H1 (cell line): ENCODE measurements around the gene PDE4B. TPM values are rescaled to one million over a fixed set of nuclear protein-coding genes. Genes with fewer than 3 reads are reported as not detected.

Experiments used
- CTCF ChIA-PET: fragments of 300-600 bp; sonication (Branson Sonifier 250); formaldehyde crosslinking; loops from one replicate; lab custom pipeline; 2021; ENCODE audit not compliant: partially characterized antibody; lab: Charles Lee
- POLR2A ChIA-PET: fragments of 300-600 bp; sonication (Branson Sonifier 250); formaldehyde crosslinking; loops from one replicate; lab custom pipeline; 2021; ENCODE audit warnings: inconsistent platforms; ENCODE audit not compliant: partially characterized antibody; lab: Charles Lee
- DNase-seq, 2 experiments: peaks; one replicate each; pipeline versions ENCODE4 v3.0.0 to v3.0.0-alpha.2; 2010 to 2022; ENCODE audit warnings: low spot score in 2 of 2, low read depth in 1 of 2, mixed read lengths in 1 of 2
- FAIRE-seq: peaks from 2 replicates; lab custom pipeline; 2011; peaks lifted over from hg19 to GRCh38; lab: Jason Lieb, UNC
- H2AFZ ChIP-seq: 2 replicates; pipeline ENCODE4 v1.8.1; 2012; ENCODE audit warnings: low read length, inconsistent platforms
- H2AK5ac ChIP-seq: 2 replicates; pipeline ENCODE4 v1.6.1; 2013; ENCODE audit warnings: low read depth, low read length
- H2BK120ac ChIP-seq: replicated peaks from 2 replicates; pipeline ENCODE3; 2013; ENCODE audit warnings: low read depth, low read length, inconsistent platforms
- H2BK12ac ChIP-seq: 2 replicates; pipeline ENCODE4 v1.6.1; 2013; ENCODE audit warnings: low read depth, low read length
- H2BK15ac ChIP-seq: 2 replicates; pipeline ENCODE4 v1.6.1; 2013; ENCODE audit warnings: low read length
- H2BK20ac ChIP-seq: 2 replicates; pipeline ENCODE4 v1.6.1; 2013; ENCODE audit warnings: low read length
- H2BK5ac ChIP-seq: 2 replicates; pipeline ENCODE4 v1.6.1; 2013; ENCODE audit warnings: low read depth, low read length
- H3K14ac ChIP-seq: 2 replicates; pipeline ENCODE4 v1.6.1; 2013; ENCODE audit warnings: inconsistent platforms; ENCODE audit not compliant: insufficient read length
- H3K18ac ChIP-seq: 2 replicates; pipeline ENCODE4 v1.6.1; 2013; ENCODE audit warnings: low read length; ENCODE audit errors: extremely low read depth
- H3K23ac ChIP-seq: 2 replicates; pipeline ENCODE4 v1.6.1; 2013; ENCODE audit warnings: inconsistent platforms; ENCODE audit not compliant: insufficient read length
- H3K23me2 ChIP-seq: 2 replicates; pipeline ENCODE4 v1.6.1; 2013; ENCODE audit warnings: low read depth, low read length
- H3K27ac ChIP-seq: 2 replicates; pipeline ENCODE4 v1.6.1; 2011; ENCODE audit warnings: low read depth, low read length, inconsistent platforms
- H3K27me3 ChIP-seq, 4 experiments: replicated peaks in 1 of 4; 1 replicate in 1 of 4; 2 replicates in 3 of 4; pipeline versions ENCODE4 v1.6.1 to v1.8.1; 2011 to 2013; ENCODE audit warnings: low read length in 3 of 4, mild to moderate bottlenecking in 3 of 4, inconsistent platforms in 2 of 4, mixed read lengths in 2 of 4, moderate library complexity in 1 of 4; ENCODE audit not compliant: control insufficient read depth in 3 of 4, insufficient read depth in 3 of 4; ENCODE audit errors: extremely low read depth in 1 of 4
- H3K36me3 ChIP-seq, 4 experiments: 2 replicates each; pipeline versions ENCODE4 v1.6.1 to v1.8.1; 2011 to 2013; ENCODE audit warnings: mild to moderate bottlenecking in 4 of 4, low read length in 3 of 4, moderate library complexity in 2 of 4, control low read depth in 1 of 4, inconsistent platforms in 1 of 4; ENCODE audit not compliant: insufficient read depth in 4 of 4, control insufficient read depth in 2 of 4
- H3K4ac ChIP-seq: replicated peaks from 2 replicates; pipeline ENCODE3; 2013; ENCODE audit warnings: low read length, low read depth, mixed read lengths, inconsistent platforms; ENCODE audit not compliant: insufficient read length
- H3K4me1 ChIP-seq, 4 experiments: replicated peaks in 1 of 4; 1 replicate in 1 of 4; 2 replicates in 3 of 4; pipeline versions ENCODE4 v1.6.1 to v1.8.1; 2011 to 2013; ENCODE audit warnings: low read length in 3 of 4, inconsistent platforms in 2 of 4, mixed read lengths in 1 of 4; ENCODE audit not compliant: insufficient read depth in 4 of 4, control insufficient read depth in 3 of 4
- H3K4me2 ChIP-seq, 2 experiments: 2 replicates each; pipeline versions ENCODE4 v1.6.1 to v1.8.1; 2011 to 2013; ENCODE audit warnings: low read depth in 2 of 2, low read length in 2 of 2, control low read depth in 1 of 2, inconsistent platforms in 1 of 2, mild to moderate bottlenecking in 1 of 2; ENCODE audit not compliant: insufficient read depth in 1 of 2
- H3K4me3 ChIP-seq, 4 experiments: fragments of 200-600, 300-600 bp in 1 of 4; sonication (generic), shearing (Covaris generic), sonication (Bioruptor Twin) in 1 of 4; 2 replicates each; pipeline versions ENCODE4 v1.5.1 to v1.8.1; 2011 to 2016; ENCODE audit warnings: low read length in 4 of 4, low read depth in 3 of 4, control low read depth in 2 of 4, inconsistent platforms in 2 of 4, mild to moderate bottlenecking in 2 of 4, mixed read lengths in 1 of 4, moderate library complexity in 1 of 4; ENCODE audit not compliant: insufficient read depth in 2 of 4; ENCODE audit errors: extremely low read depth in 1 of 4
- H3K56ac ChIP-seq: replicated peaks from 2 replicates; pipeline ENCODE3; 2013; ENCODE audit warnings: low read depth, mild to moderate bottlenecking, mixed read lengths, low read length, inconsistent platforms; ENCODE audit not compliant: insufficient read length
- H3K79me1 ChIP-seq: 2 replicates; pipeline ENCODE4 v1.6.1; 2013; ENCODE audit warnings: low read depth, low read length, control low read depth
- H3K79me2 ChIP-seq, 2 experiments: 2 replicates each; pipeline versions ENCODE4 v1.6.1 to v1.8.1; 2012 to 2013; ENCODE audit warnings: low read length in 2 of 2, mild to moderate bottlenecking in 2 of 2, inconsistent platforms in 1 of 2; ENCODE audit not compliant: insufficient read depth in 2 of 2, control insufficient read depth in 1 of 2
- H3K9ac ChIP-seq, 4 experiments: replicated peaks in 1 of 4; 1 replicate in 1 of 4; 2 replicates in 3 of 4; pipeline versions ENCODE4 v1.6.1 to v1.8.1; 2011 to 2013; ENCODE audit warnings: low read depth in 3 of 4, low read length in 3 of 4, control low read depth in 2 of 4, mild to moderate bottlenecking in 2 of 4, moderate library complexity in 2 of 4, inconsistent platforms in 1 of 4; ENCODE audit errors: extremely low read depth in 1 of 4
- H3K9me3 ChIP-seq, 2 experiments: 2 replicates each; pipeline versions ENCODE4 v1.6.1 to v1.8.1; 2012 to 2013; ENCODE audit warnings: mild to moderate bottlenecking in 2 of 2, moderate library complexity in 2 of 2, control low read depth in 1 of 2, inconsistent platforms in 1 of 2, low read depth in 1 of 2, low read length in 1 of 2, mixed read lengths in 1 of 2; ENCODE audit not compliant: insufficient read depth in 2 of 2
- H4K20me1 ChIP-seq, 2 experiments: replicated peaks in 1 of 2; 2 replicates each; pipeline versions ENCODE3 to v1.8.1; 2011 to 2013; ENCODE audit warnings: inconsistent platforms in 2 of 2, low read length in 2 of 2, mild to moderate bottlenecking in 1 of 2; ENCODE audit not compliant: insufficient read depth in 2 of 2, control insufficient read depth in 1 of 2
- H4K5ac ChIP-seq: 2 replicates; pipeline ENCODE4 v1.6.1; 2013; ENCODE audit warnings: low read length, low read depth, mixed read lengths, inconsistent platforms; ENCODE audit not compliant: insufficient read length
- H4K8ac ChIP-seq: 2 replicates; pipeline ENCODE4 v1.8.0; 2013; ENCODE audit warnings: mild to moderate bottlenecking, moderate library complexity, low read length, inconsistent platforms; ENCODE audit not compliant: insufficient read depth; ENCODE audit errors: extremely low read depth
- H4K91ac ChIP-seq: replicated peaks from 2 replicates; pipeline ENCODE3; 2013; ENCODE audit warnings: low read length, mixed read lengths, inconsistent platforms; ENCODE audit not compliant: insufficient read length
- FOSL1 ChIP-seq: IDR thresholded peaks from 2 replicates; pipeline ENCODE4 v1.6.1; 2011; ENCODE audit warnings: mild to moderate bottlenecking, low read depth, low read length, moderate library complexity; ENCODE audit not compliant: insufficient read depth
- JUN ChIP-seq: IDR thresholded peaks from 2 replicates; pipeline ENCODE4 v1.6.1; 2011; ENCODE audit warnings: low read depth, mild to moderate bottlenecking, improper control_type of control experiment, low read length
- WGBS, 2 experiments: shearing (Covaris generic) in 1 of 2; methylation state at CpG; one replicate each; pipeline versions ENCODE4 v1.1.6 to v1.1.7; 2013 to 2015; ENCODE audit warnings: low lambda C conversion rate in 2 of 2, mixed read lengths in 2 of 2, inconsistent platforms in 1 of 2, low coverage in 1 of 2, missing lambda C conversion rate in 1 of 2; ENCODE audit not compliant: insufficient replicate concordance in 2 of 2, insufficient coverage in 1 of 2, insufficient read length in 1 of 2; ENCODE audit errors: extremely low coverage in 1 of 2, missing lambda C conversion rate in 1 of 2; 5-methylcytosine and 5-hydroxymethylcytosine counted together
- polyA plus RNA-seq, 7 experiments: library from polyadenylated mRNA; depleted of rRNA in 3 of 7; stranded (reverse) in 5 of 7; unstranded in 2 of 7; fragments of >200 nt in 5 of 7; fragments of 200-250 nt in 2 of 7; gene quantifications; 1 replicate in 5 of 7; 2 replicates in 1 of 7; 4 replicates in 1 of 7; pipeline versions ENCODE4 v1.2.1 to v1.2.3, GENCODE V29; 2011 to 2013; ENCODE audit warnings: missing spikeins in 2 of 7, mixed read lengths in 2 of 7
- total RNA-seq: library from RNA; stranded (reverse); fragmentation: NEBNext Ultra II Directional; extraction: Animal tissue kit (Norgen Biotek cat#: 25700); gene quantifications from 2 replicates; pipeline ENCODE4 v1.2.1, GENCODE V29; 2021

The PDE4B gene
- total and polyA plus RNA-seq, 2 of the 8 experiments (the other 6 are each of a cell fraction or from before 2014, with no cell fraction given) = 5.0 to 15.1 TPM

GRCh38 chr1:66083003-66083402 is 290.3 kb downstream of the PDE4B start:
- no peak overlapping the region for H3K27ac ChIP-seq
- H2AK5ac ChIP-seq = no peak overlapping the region
- WGBS, 2 experiments = 86% methylated on average over 3 of the region's 3 CpGs; no CpG with 5 or more reads in 1 of the 2 experiments
- DNase-seq = no peak
- no peak overlapping the region for H3K9ac ChIP-seq
- FAIRE-seq = no peak
- no peaks in the 10 kb centered on the region for H4K20me1 ChIP-seq
- H3K79me1 ChIP-seq = no peaks in the 10 kb centered on the region
- H2BK12ac ChIP-seq = no peak overlapping the region
- H2BK120ac ChIP-seq = no peak overlapping the region
- H3K18ac ChIP-seq = no peak overlapping the region
- no peaks in the 10 kb centered on the region; a peak in 1 of 8 replicates for H3K36me3 ChIP-seq
- H3K14ac ChIP-seq = no peak overlapping the region
- H3K23me2 ChIP-seq = no peaks in the 10 kb centered on the region
- H3K9me3 ChIP-seq = no peaks in the 10 kb centered on the region
- no peak overlapping the region for H3K4ac ChIP-seq
- H2BK15ac ChIP-seq = no peak overlapping the region
- POLR2A ChIA-PET = no interaction called here
- no peak overlapping the region for H4K5ac ChIP-seq
- H3K4me2 ChIP-seq = no peak overlapping the region
- no peak overlapping the region for H2BK20ac ChIP-seq
- no peaks in the 10 kb centered on the region for H3K79me2 ChIP-seq
- H2BK5ac ChIP-seq = no peak overlapping the region
- CTCF ChIA-PET = interaction anchor here (1.0 to 3.9 kb wide), 2 partner anchors 159 to 378 kb away, joined by 3 to 17 read pairs; no protein-coding TSS in a partner anchor
- no peak overlapping the region for H2AFZ ChIP-seq
- H3K23ac ChIP-seq = no peak overlapping the region
- no peak overlapping the region for H4K91ac ChIP-seq
- H3K27me3 ChIP-seq = no peaks in the 10 kb centered on the region
- no peaks in the 10 kb centered on the region for H3K4me1 ChIP-seq
- H3K56ac ChIP-seq = no peak overlapping the region
- no peak overlapping the region for H3K4me3 ChIP-seq
- H4K8ac ChIP-seq = no peak overlapping the region
- TF ChIP-seq FOSL1 (no peak), JUN (no peak)
